Right lobe of liver (tissue), 4 donors: ENCODE measurements around the gene PAFAH1B2.

Experiments
- CTCF ChIP-seq, 4 donors: fragments of 200-600 bp in 3 of 4; fragments of 450-650 bp in 1 of 4; IDR thresholded peaks; one replicate each; pipeline versions ENCODE4 v1.5.1 to v1.8.0; 2016 to 2022; ENCODE audit warnings: antibody characterized with exemption in 4 of 4, mild to moderate bottlenecking in 2 of 4
- POLR2A ChIP-seq: fragments of 450-650 bp; IDR thresholded peaks from one replicate; pipeline ENCODE4 v1.6.1; 2017; ENCODE audit warnings: antibody characterized with exemption, mild to moderate bottlenecking
- donor health status: DM: no; HTN: no; CAD: no.
- donor health status: DM: no; HTN: no; CAD: no.
- donor health status: DM: no; HTN: yes; CAD: no.

GRCh38 chr11:117204283-117205080 lies 60.4 kb downstream of the PAFAH1B2 start:
- TF ChIP-seq CTCF (IDR thresholded peaks at IDR 0.05), result no peak
- TF ChIP-seq POLR2A, result no peak
